SK-N-SH (cell line): Measurements from ENCODE around the gene OCIAD2. TPM values are rescaled to one million over a fixed set of nuclear protein-coding genes. Genes with fewer than 3 reads are reported as not detected.

ENCODE experiments used
- CTCF ChIA-PET: fragments of 300-600, 350-600 bp; formaldehyde crosslinking; extraction: SDS; loops from one replicate; lab custom pipeline; 2021; lab: Yijun Ruan, JAX
- POLR2A ChIA-PET: fragments of 350-600 bp; sonication (Branson Sonifier 250); formaldehyde crosslinking; extraction: SDS; loops from one replicate; lab custom pipeline; 2020; ENCODE audit warnings: antibody characterized with exemption, inconsistent platforms; lab: Yijun Ruan, JAX
- DNase-seq: peaks from one replicate; pipeline ENCODE4 v3.0.0; 2012
- H2AFZ ChIP-seq: fragments of 200-600 bp; sonication (generic); 2 replicates; pipeline ENCODE4 v1.8.1; 2016; ENCODE audit warnings: antibody characterized with exemption, mild to moderate bottlenecking, low read depth
- H3F3A ChIP-seq: fragments of 200-600 bp; sonication (generic); replicated peaks from 2 replicates; pipeline ENCODE3; 2016; ENCODE audit warnings: antibody characterized with exemption, mild to moderate bottlenecking; ENCODE audit not compliant: insufficient read depth
- H3K27ac ChIP-seq, 2 experiments: fragments of 200-500 bp in 1 of 2; fragments of 200-600 bp in 1 of 2; sonication (Bioruptor generic) in 1 of 2; sonication (generic), shearing (Covaris generic) in 1 of 2; 2 replicates each; pipeline versions ENCODE4 v1.5.1 to v1.6.1; 2014 to 2016; ENCODE audit warnings: low read depth in 2 of 2, inconsistent platforms in 1 of 2, low read length in 1 of 2, mild to moderate bottlenecking in 1 of 2, mixed read lengths in 1 of 2
- H3K27me3 ChIP-seq: fragments of 200-600 bp; sonication (generic), shearing (Covaris generic); 2 replicates; pipeline ENCODE4 v1.6.1; 2016; ENCODE audit warnings: mixed run types; ENCODE audit not compliant: insufficient read depth
- H3K36me3 ChIP-seq, 2 experiments: fragments of 200-500 bp in 1 of 2; fragments of 200-600 bp in 1 of 2; sonication (Bioruptor generic) in 1 of 2; sonication (generic) in 1 of 2; replicated peaks in 1 of 2; 2 replicates each; pipeline versions ENCODE3 to v1.5.1; 2014 to 2016; ENCODE audit warnings: low read length in 1 of 2, mild to moderate bottlenecking in 1 of 2; ENCODE audit not compliant: insufficient read depth in 2 of 2, control insufficient read depth in 1 of 2
- H3K4me1 ChIP-seq, 2 experiments: fragments of 200-500 bp in 1 of 2; fragments of 200-600 bp in 1 of 2; sonication (Bioruptor generic) in 1 of 2; sonication (generic), shearing (Covaris generic) in 1 of 2; 2 replicates each; pipeline versions ENCODE4 v1.5.1 to v1.6.1; 2014 to 2016; ENCODE audit warnings: low read depth in 1 of 2, low read length in 1 of 2, mixed run types in 1 of 2; ENCODE audit not compliant: insufficient read depth in 2 of 2, control insufficient read depth in 1 of 2
- H3K4me2 ChIP-seq: fragments of 200-600 bp; sonication (generic), shearing (Covaris generic); 2 replicates; pipeline ENCODE4 v1.6.1; 2017; ENCODE audit warnings: mixed run types
- H3K4me3 ChIP-seq, 2 experiments: fragments of 200-500 bp in 1 of 2; fragments of 200-600 bp in 1 of 2; sonication (Bioruptor generic) in 1 of 2; sonication (generic), shearing (Covaris generic) in 1 of 2; 2 replicates each; pipeline versions ENCODE4 v1.5.1 to v1.8.1; 2014 to 2016; ENCODE audit warnings: low read depth in 2 of 2, inconsistent platforms in 1 of 2, low read length in 1 of 2, mild to moderate bottlenecking in 1 of 2, mixed read lengths in 1 of 2, moderate library complexity in 1 of 2
- H3K79me2 ChIP-seq: fragments of 200-600 bp; sonication (generic); 2 replicates; pipeline ENCODE4 v1.8.1; 2017; ENCODE audit warnings: mild to moderate bottlenecking; ENCODE audit not compliant: insufficient read depth
- H3K9ac ChIP-seq: fragments of 200-600 bp; sonication (generic); 2 replicates; pipeline ENCODE4 v1.6.1; 2017; ENCODE audit warnings: mixed run types
- H3K9me2 ChIP-seq: fragments of 200-600 bp; sonication (generic); 2 replicates; pipeline ENCODE4 v1.6.1; 2017; ENCODE audit warnings: mixed run types
- H3K9me3 ChIP-seq: fragments of 200-600 bp; sonication (generic); 2 replicates; pipeline ENCODE4 v1.6.1; 2017; ENCODE audit warnings: mixed run types, mild to moderate bottlenecking, moderate library complexity
- H4K20me1 ChIP-seq: fragments of 200-600 bp; sonication (generic); 2 replicates; pipeline ENCODE4 v1.6.1; 2017; ENCODE audit warnings: mild to moderate bottlenecking, mixed run types; ENCODE audit not compliant: insufficient read depth
- FOSL2 ChIP-seq: IDR thresholded peaks from 2 replicates; pipeline ENCODE4 v1.4.0; 2012; ENCODE audit warnings: low read depth, mild to moderate bottlenecking, moderate library complexity, borderline replicate concordance
- GABPA ChIP-seq: IDR thresholded peaks from 2 replicates; pipeline ENCODE4 v1.4.0; 2012; ENCODE audit warnings: low read depth, mild to moderate bottlenecking
- JUND ChIP-seq: IDR thresholded peaks from 2 replicates; pipeline ENCODE4 v1.4.0; 2012
- MEF2A ChIP-seq: IDR thresholded peaks from 2 replicates; pipeline ENCODE4 v1.4.0; 2012; ENCODE audit warnings: low read depth, borderline replicate concordance
- MXI1 ChIP-seq: IDR thresholded peaks from 2 replicates; pipeline ENCODE4 v1.6.1; 2012; ENCODE audit warnings: mild to moderate bottlenecking, low read depth, low read length, improper control_type of control experiment
- NFIC ChIP-seq: IDR thresholded peaks from 2 replicates; pipeline ENCODE4 v1.4.0; 2012; ENCODE audit warnings: borderline replicate concordance
- RAD21 ChIP-seq: IDR thresholded peaks from 2 replicates; pipeline ENCODE4 v1.6.1; 2012; ENCODE audit warnings: mild to moderate bottlenecking, low read length
- RFX5 ChIP-seq: IDR thresholded peaks from 2 replicates; pipeline ENCODE4 v1.6.1; 2012; ENCODE audit warnings: mild to moderate bottlenecking, improper control_type of control experiment, low read length
- TAF1 ChIP-seq: IDR thresholded peaks from 2 replicates; pipeline ENCODE4 v1.6.1; 2012; ENCODE audit warnings: low read depth, mild to moderate bottlenecking, low read length, moderate library complexity, borderline replicate concordance
- TEAD4 ChIP-seq: IDR thresholded peaks from 2 replicates; pipeline ENCODE4 v1.4.0; 2012; ENCODE audit warnings: mild to moderate bottlenecking, borderline replicate concordance; ENCODE audit not compliant: insufficient read depth
- YY1 ChIP-seq: IDR thresholded peaks from 2 replicates; pipeline ENCODE4 v1.4.0; 2012; ENCODE audit warnings: low read depth, mild to moderate bottlenecking
- WGBS: methylation state at CpG from one replicate; pipeline ENCODE4 v1.1.6; 2017; ENCODE audit warnings: low lambda C conversion rate; 5-methylcytosine and 5-hydroxymethylcytosine counted together
- polyA plus RNA-seq, 3 experiments: library from polyadenylated mRNA; depleted of rRNA; stranded (reverse); fragments of >200 nt; gene quantifications; 2 replicates each; pipeline ENCODE4 v1.2.3, GENCODE V29; 2012
- TF ChIP-seq, protein P1 (sequence below): fragments of 200-600 bp; sonication (generic); IDR thresholded peaks from 2 replicates; pipeline ENCODE4 v1.6.1; 2017; ENCODE audit warnings: antibody characterized with exemption, mild to moderate bottlenecking, moderate library complexity
- TF ChIP-seq, protein P2 (sequence below): IDR thresholded peaks from 2 replicates; pipeline ENCODE4; 2012
- TF ChIP-seq, protein P3 (sequence below): fragments of 150-350 bp; IDR thresholded peaks from 2 replicates; pipeline ENCODE4 v1.6.1; 2016; ENCODE audit warnings: mild to moderate bottlenecking, low read depth, low read length
- TF ChIP-seq, protein P4 (sequence below): fragments of 150-350 bp; IDR thresholded peaks from 2 replicates; pipeline ENCODE4 v1.6.1; 2017; ENCODE audit warnings: antibody characterized with exemption, low read length, low read depth, borderline replicate concordance

Gene OCIAD2
- polyA plus RNA-seq, 1 of the 3 experiments (the other 2 are of a cell fraction) = 387 TPM

DNA sequence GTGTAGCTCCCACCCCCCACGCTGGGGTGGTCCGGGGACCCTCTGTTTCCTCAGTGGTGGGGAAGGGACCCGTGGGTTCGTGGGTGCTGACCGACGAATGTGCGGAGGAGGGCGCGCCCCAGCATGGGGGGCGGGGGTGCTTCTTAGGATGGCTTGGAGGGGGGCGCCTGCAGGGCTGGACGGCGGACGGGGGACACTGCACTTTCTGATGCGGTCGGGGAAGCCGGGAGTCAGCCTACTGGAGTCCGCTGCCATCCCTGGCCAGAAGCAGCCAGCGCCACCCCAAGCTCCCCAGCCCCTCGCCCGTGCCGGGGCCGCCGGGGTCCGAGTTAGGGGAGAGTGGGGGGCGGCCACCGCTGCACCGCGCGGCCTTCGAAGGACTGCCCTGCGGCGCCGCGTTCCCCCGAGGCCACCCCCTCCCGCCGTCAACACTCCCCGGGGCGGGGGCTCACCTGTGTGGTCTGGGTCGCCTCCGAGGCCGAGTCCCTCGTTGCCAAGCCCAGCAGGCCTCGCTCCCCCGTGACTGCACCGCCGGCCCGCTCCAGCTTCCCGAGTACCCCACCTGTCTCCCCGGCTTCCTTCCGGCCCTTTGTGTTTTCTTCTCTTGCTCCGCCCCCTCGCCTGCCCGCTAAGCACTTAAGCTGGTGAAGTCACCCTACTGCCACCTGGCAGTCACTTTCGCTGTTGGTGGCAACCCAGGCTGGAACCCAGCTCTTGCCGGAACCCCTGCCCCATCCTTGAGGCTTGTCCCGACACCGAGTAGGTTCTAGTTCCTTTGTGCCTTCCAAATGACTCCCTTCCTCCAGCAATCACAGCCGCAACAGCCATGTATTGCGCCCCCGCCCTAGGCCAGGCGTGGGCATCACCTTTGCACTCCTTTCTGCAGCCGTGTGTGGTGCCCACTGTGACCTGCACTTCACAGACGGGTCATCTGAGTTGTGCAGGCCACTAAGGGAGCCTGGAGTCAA lies at the start of gene OCIAD2 (continued):
- TF ChIP-seq, protein P1, sequence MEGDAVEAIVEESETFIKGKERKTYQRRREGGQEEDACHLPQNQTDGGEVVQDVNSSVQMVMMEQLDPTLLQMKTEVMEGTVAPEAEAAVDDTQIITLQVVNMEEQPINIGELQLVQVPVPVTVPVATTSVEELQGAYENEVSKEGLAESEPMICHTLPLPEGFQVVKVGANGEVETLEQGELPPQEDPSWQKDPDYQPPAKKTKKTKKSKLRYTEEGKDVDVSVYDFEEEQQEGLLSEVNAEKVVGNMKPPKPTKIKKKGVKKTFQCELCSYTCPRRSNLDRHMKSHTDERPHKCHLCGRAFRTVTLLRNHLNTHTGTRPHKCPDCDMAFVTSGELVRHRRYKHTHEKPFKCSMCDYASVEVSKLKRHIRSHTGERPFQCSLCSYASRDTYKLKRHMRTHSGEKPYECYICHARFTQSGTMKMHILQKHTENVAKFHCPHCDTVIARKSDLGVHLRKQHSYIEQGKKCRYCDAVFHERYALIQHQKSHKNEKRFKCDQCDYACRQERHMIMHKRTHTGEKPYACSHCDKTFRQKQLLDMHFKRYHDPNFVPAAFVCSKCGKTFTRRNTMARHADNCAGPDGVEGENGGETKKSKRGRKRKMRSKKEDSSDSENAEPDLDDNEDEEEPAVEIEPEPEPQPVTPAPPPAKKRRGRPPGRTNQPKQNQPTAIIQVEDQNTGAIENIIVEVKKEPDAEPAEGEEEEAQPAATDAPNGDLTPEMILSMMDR = no peak; the same call in 1 of the 2 replicates
- TF ChIP-seq, protein P2, sequence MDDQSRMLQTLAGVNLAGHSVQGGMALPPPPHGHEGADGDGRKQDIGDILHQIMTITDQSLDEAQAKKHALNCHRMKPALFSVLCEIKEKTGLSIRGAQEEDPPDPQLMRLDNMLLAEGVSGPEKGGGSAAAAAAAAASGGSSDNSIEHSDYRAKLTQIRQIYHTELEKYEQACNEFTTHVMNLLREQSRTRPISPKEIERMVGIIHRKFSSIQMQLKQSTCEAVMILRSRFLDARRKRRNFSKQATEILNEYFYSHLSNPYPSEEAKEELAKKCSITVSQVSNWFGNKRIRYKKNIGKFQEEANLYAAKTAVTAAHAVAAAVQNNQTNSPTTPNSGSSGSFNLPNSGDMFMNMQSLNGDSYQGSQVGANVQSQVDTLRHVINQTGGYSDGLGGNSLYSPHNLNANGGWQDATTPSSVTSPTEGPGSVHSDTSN = no peak
- TF ChIP-seq GABPA (peak; percentile 56), RFX5 (no peak), TAF1 (peak; percentile 23; the same call in 1 of the 2 replicates), MEF2A (no peak), RAD21 (peak; percentile 53), MXI1 (no peak; the same call in 1 of the 2 replicates), YY1 (no peak), TEAD4 (no peak)
- TF ChIP-seq, protein P3, sequence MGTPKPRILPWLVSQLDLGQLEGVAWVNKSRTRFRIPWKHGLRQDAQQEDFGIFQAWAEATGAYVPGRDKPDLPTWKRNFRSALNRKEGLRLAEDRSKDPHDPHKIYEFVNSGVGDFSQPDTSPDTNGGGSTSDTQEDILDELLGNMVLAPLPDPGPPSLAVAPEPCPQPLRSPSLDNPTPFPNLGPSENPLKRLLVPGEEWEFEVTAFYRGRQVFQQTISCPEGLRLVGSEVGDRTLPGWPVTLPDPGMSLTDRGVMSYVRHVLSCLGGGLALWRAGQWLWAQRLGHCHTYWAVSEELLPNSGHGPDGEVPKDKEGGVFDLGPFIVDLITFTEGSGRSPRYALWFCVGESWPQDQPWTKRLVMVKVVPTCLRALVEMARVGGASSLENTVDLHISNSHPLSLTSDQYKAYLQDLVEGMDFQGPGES = no peak
- TF ChIP-seq, all 33 proteins: peak for 10

DNA sequence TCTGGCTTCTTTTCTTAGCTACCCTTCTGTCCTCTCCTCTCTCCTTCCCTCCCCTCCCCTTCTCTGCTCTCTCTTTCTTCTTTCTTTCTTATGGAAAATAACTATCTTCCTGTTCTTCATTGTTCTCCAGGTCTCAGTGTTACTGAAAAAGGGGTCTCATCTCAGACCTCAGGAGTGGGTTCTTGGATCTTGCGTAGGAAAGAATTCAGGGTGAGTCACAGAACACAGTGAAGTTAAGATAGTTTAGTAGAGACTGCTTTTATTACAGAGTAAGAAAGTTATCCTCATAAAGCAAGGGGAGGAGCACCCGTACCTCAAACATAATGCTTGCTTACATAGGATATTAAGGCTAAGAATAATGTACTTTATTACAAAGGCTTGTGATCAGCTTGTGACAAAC lies 47.7 kb upstream of the OCIAD2 start:
- Histone ChIP-seq H3K4me2 (peak overlapping the region; percentile 28), H3K27me3 (no peaks in the 10 kb centered on the region), H2AFZ (peak overlapping the region; percentile 85; the same call in 1 of the 2 replicates), H3K9me3 (peaks cover 10% of the 10 kb centered on the region; the same call in 1 of the 2 replicates), H3K36me3 (no peaks in the 10 kb centered on the region), H3K9ac (peak overlapping the region; percentile 54; the same call in 1 of the 2 replicates), H3K9me2 (no peaks in the 10 kb centered on the region), H3K27ac (peak overlapping the region in 1 of 2 experiments; percentile 89; a peak in 2 of 4 replicates), H3K4me1 (peaks cover 0 to 16% of the 10 kb centered on the region in 2 experiments; a peak in 3 of 4 replicates), H3F3A (peaks cover 25% of the 10 kb centered on the region), H3K4me3 (peak overlapping the region in 1 of 2 experiments; percentile 50; a peak in 1 of 4 replicates), H3K79me2 (no peaks in the 10 kb centered on the region), H4K20me1 (no peaks in the 10 kb centered on the region)
- CTCF ChIA-PET = no interaction called here
- no peak for DNase-seq
- POLR2A ChIA-PET = no interaction called here
- WGBS = 59% methylated on average over 2 of the region's 2 CpGs
- TF ChIP-seq TAF1 (no peak), FOSL2 (peak; percentile 37; the same call in 1 of the 2 replicates), JUND (no peak), NFIC (no peak), YY1 (no peak)
- TF ChIP-seq, protein P4, sequence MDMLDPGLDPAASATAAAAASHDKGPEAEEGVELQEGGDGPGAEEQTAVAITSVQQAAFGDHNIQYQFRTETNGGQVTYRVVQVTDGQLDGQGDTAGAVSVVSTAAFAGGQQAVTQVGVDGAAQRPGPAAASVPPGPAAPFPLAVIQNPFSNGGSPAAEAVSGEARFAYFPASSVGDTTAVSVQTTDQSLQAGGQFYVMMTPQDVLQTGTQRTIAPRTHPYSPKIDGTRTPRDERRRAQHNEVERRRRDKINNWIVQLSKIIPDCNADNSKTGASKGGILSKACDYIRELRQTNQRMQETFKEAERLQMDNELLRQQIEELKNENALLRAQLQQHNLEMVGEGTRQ = no peak
- TF ChIP-seq, protein P3 = no peak
